SK-N-SH (cell line): ENCODE measurements around the gene LYRM7.

Experiments
- RXRA ChIP-seq: IDR thresholded peaks from 2 replicates; pipeline ENCODE4 v1.4.0; 2012; ENCODE audit warnings: low read depth, mild to moderate bottlenecking, borderline replicate concordance
- SIN3A ChIP-seq: IDR thresholded peaks from 2 replicates; pipeline ENCODE4 v1.6.1; 2012; ENCODE audit warnings: low read depth, mild to moderate bottlenecking, low read length, moderate library complexity, borderline replicate concordance
- SMC3 ChIP-seq: IDR thresholded peaks from 2 replicates; pipeline ENCODE4 v1.6.1; 2012; ENCODE audit warnings: low read depth, low read length, improper control_type of control experiment
- TAF1 ChIP-seq: IDR thresholded peaks from 2 replicates; pipeline ENCODE4 v1.6.1; 2012; ENCODE audit warnings: low read depth, mild to moderate bottlenecking, low read length, moderate library complexity, borderline replicate concordance
- TF ChIP-seq, protein P1 (sequence below): fragments of 200-600 bp; sonication (generic); IDR thresholded peaks from 2 replicates; pipeline ENCODE4 v1.6.1; 2017; ENCODE audit warnings: antibody characterized with exemption, mild to moderate bottlenecking, moderate library complexity
- TF ChIP-seq, protein P2 (sequence below): IDR thresholded peaks from 2 replicates; pipeline ENCODE4 v1.4.0; 2012; ENCODE audit warnings: low read depth

DNA sequence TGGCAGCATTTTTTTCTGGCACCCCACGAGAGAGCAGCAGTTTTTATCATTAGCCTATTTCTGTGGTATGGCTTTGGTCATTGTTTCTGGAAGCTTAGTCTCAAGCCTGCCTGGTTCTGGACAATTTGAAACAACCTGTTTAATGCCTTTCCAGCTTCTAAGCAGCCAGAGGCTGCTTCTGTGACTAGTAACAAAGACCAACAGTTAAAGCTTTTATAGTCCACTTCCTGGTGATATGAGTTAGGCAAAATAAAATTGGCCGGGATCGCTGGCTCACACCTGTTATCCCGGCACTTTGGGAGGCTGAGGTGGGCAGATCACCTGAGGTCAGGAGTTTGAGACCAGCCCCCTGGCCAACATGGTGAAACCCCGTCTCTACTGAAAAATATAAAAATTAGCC, 24.0 kb downstream of the LYRM7 start:
- TF ChIP-seq, protein P1, sequence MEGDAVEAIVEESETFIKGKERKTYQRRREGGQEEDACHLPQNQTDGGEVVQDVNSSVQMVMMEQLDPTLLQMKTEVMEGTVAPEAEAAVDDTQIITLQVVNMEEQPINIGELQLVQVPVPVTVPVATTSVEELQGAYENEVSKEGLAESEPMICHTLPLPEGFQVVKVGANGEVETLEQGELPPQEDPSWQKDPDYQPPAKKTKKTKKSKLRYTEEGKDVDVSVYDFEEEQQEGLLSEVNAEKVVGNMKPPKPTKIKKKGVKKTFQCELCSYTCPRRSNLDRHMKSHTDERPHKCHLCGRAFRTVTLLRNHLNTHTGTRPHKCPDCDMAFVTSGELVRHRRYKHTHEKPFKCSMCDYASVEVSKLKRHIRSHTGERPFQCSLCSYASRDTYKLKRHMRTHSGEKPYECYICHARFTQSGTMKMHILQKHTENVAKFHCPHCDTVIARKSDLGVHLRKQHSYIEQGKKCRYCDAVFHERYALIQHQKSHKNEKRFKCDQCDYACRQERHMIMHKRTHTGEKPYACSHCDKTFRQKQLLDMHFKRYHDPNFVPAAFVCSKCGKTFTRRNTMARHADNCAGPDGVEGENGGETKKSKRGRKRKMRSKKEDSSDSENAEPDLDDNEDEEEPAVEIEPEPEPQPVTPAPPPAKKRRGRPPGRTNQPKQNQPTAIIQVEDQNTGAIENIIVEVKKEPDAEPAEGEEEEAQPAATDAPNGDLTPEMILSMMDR, result no peak
- TF ChIP-seq SMC3 (no peak), SIN3A (no peak), RXRA (no peak), TAF1 (no peak)
- TF ChIP-seq, protein P2, sequence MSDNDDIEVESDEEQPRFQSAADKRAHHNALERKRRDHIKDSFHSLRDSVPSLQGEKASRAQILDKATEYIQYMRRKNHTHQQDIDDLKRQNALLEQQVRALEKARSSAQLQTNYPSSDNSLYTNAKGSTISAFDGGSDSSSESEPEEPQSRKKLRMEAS, result no peak
